OCI-M1 (cell line): ENCODE data around the gene FEM1C.

Experiments used
- DNase-seq: peaks from one replicate; lab custom pipeline; 2025; lab: John Stamatoyannopoulos, UW

FEM1C gene

DNA sequence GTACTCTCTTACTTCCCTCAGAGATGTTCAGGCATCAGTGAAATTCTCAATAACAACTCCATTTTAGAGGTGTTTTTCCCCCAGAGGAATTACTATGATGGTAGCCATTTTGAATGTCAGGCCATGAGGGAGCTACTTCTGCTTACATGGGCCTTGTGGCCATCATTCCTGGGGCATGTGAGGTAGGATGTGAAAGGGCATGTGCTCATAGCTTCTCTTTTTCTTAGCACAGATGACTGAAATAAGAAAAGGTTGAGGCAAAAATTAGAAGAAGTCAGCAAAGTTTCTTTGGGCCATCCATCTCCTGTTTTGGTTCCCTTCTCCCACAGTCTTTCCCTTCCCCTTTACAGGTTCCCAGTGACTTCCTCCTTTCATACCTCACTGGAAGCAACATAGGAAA, 68.8 kb downstream of the FEM1C start:
- no peak for DNase-seq

DNA sequence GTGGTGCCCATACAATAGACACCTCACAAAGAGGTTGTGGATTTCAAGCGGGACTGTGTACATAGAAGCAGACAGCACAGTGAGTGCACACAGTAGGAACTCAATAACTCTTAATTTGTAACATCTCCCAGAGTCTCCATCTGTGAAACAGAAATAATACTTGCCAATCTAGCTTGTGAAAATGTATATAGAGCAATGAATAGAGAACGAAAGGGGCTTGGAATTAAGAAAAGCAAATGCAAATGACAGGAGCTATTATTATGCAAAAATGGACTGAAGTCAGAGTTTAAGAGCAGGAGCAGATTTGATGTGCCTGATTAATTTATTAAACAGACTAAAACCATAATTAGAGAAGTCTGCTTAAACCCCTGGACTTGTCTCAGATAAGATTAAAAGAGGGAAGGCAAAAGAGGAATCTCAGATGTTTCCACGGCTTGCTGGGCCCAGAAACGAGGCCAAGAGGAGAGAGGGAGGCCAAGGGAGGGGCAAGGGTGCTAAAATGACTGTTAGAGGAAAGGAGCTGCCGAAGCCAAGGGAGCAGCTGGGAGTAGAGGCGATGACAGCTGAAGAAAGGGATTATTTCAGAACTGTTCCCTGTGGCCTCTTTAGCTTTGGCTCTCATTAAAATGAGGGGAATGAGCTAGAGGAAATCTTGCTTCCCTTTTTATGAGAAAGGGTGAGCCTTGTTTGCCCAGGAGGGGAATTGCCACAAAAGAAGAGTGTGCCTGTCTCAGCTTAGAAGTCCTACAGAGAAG, 72.1 kb downstream of the FEM1C start:
- no peak for DNase-seq

- DNase-seq, result no peak
These were observed 73.1 kb downstream of the FEM1C start for GRCh38 chr5:115471345-115472063.

- DNase-seq, result no peak
These were observed 73.7 kb downstream of the FEM1C start for GRCh38 chr5:115470921-115471320.
